HAP-1 (cell line): Measurements from ENCODE around the gene AGAP3.
A peak's percentile ranks its signal among the peaks of the same experiment; 100 is the strongest.
"Not testable (repeated sequence)": the region's sequence is repeated elsewhere in the genome, so short reads cannot be mapped to it uniquely, and the experiment has no call there.

Source experiments
- DNase-seq, 2 experiments: peaks; one replicate each; pipeline ENCODE4 v3.0.0-alpha.2; 2016 to 2020; ENCODE audit warnings: low spot score in 2 of 2
- H3K27me3 ChIP-seq: fragments of 250-450 bp; sonication (Bioruptor Pico); 2 replicates; pipeline ENCODE4 v1.5.1; 2020; ENCODE audit warnings: low read depth, mild to moderate bottlenecking, moderate library complexity
- H3K36me3 ChIP-seq: fragments of 250-450 bp; sonication (Bioruptor Pico); replicated peaks from 2 replicates; pipeline ENCODE4 v1.5.1; 2020; ENCODE audit warnings: mild to moderate bottlenecking
- H3K4me1 ChIP-seq: fragments of 250-450 bp; sonication (Bioruptor Pico); 2 replicates; pipeline ENCODE4 v1.5.1; 2020; ENCODE audit warnings: mild to moderate bottlenecking
- H3K4me3 ChIP-seq: fragments of 250-450 bp; sonication (Bioruptor Pico); 2 replicates; pipeline ENCODE4 v1.5.1; 2020; ENCODE audit warnings: mild to moderate bottlenecking, moderate library complexity
- H3K9me3 ChIP-seq: fragments of 250-450 bp; sonication (Bioruptor Pico); 2 replicates; pipeline ENCODE4 v1.5.1; 2020; ENCODE audit warnings: mild to moderate bottlenecking, moderate library complexity
- in situ Hi-C: fragments of 300-500 bp; cut with MboI; formaldehyde crosslinking; loops from 3 replicates; pipeline ENCODE4 v1.14.3; 2020; ENCODE audit warnings: low sequenced_read_pairs, inconsistent platforms, mixed read lengths

Gene AGAP3

DNA sequence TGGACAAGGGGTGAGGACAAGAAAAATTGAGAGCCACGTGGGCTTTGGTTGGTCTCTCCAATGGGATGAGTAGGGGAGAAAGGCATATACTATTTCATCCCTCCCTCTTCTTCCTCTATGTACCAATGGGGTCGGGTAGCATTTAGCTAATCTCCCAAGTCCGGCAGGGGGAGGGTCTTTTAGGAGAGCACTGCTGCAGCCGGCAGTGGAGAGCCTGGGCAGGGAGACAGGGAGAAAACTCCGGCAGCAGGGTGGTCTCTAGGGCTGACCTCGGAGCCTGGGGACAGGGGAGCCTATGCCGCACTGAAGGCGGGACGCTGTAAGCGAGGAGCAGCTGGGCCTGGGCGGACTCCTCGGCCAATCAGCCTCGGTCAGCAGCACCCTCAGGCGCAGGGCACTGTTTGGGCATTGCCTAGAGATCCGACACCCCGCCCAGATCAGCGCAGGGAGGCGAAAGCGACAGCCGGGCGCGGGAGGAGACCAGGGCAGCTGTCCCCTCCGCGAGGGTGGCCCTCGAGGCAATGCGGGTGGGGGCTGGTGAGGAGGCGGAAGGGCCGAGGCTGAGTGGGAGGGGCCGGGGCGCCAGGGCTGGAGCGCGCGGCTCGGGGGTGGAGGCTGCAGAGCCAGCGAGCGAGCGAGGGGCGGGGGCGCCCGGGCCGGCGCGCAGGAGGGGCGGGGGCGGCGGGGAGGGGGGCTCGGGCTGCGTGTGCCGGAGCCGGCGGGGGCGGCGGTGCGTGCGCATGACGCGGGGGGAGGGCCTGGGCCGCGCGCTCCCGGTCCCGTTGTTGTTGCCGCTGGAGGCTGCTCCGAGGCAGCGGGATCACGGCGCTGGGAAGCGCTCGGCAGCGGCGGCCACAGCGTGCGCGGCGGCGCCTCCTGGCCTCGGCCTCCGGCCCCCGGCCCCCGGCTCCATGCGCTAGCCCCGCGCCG lies at the start of gene AGAP3:
AGAP3 (plus strand) TSS at position 785 of the 930 bp plus-strand sequence. CDS start 267 bp downstream, outside the sequence.
- H3K4me1 ChIP-seq = peaks cover 36% of the 10 kb centered on the region
- peaks cover 19% of the 10 kb centered on the region for H3K36me3 ChIP-seq
- no peaks in the 10 kb centered on the region for H3K9me3 ChIP-seq
- in situ Hi-C loops = no loop called here
- DNase-seq = peak; percentile 79 to 94
- peak within 1 kb of the TSS; percentile 85 for H3K4me3 ChIP-seq
- no peaks in the 10 kb centered on the region for H3K27me3 ChIP-seq

- Histone ChIP-seq H3K4me3 (no peak overlapping the region), H3K4me1 (no peaks in the 10 kb centered on the region), H3K9me3 (no peaks in the 10 kb centered on the region), H3K36me3 (peaks cover 8% of the 10 kb centered on the region; the same call in 1 of the 2 replicates), H3K27me3 (no peaks in the 10 kb centered on the region)
- DNase-seq = peak in 1 of 2 experiments; percentile 44
- in situ Hi-C loops = no loop called here
These were observed 47.1 kb upstream of the AGAP3 start for GRCh38 chr7:151038951-151039849.

- no peak for DNase-seq
- Histone ChIP-seq H3K9me3 (no peaks in the 10 kb centered on the region), H3K27me3 (no peaks in the 10 kb centered on the region), H3K4me1 (no peaks in the 10 kb centered on the region), H3K4me3 (no peak overlapping the region), H3K36me3 (peaks cover 5% of the 10 kb centered on the region; the same call in 1 of the 2 replicates)
- in situ Hi-C loops = no loop called here
These were observed 46.3 kb upstream of the AGAP3 start for GRCh38 chr7:151039850-151040548.

DNA sequence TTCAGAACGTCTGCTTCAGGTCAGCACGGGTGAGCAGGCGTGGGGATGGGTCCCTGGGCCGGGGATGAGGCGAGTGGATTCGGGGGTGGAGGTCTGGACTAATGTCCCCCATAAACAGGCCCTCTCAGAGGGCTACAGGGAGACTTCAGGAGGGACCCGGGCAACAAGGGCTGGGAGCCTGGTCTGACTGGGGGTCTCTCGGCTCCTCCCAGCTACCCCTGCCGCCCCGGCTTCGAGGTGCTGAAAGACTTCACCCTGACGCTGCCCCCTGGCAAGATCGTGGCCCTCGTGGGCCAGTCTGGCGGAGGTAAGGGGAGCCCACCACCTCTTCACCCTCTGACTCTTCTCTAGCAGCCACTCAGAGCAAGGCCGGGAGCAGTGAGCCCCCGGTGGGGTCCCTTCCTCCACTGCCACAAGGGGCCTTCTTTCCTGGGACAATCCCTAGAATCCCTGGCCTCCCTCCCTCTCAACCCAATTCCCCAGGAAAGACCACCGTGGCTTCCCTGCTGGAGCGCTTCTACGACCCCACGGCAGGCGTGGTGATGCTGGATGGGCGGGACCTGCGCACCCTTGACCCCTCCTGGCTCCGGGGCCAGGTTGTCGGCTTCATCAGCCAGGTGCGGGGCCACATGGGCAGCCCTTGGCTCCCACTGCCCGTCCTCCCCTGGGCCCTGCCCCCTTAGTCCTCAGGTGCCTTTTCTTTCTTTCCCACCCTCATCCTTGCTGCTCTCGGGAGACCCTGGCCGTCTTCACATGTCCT lies 45.5 kb upstream of the AGAP3 start:
- DNase-seq = no peak
- Histone ChIP-seq H3K4me3 (no peak overlapping the region), H3K27me3 (no peaks in the 10 kb centered on the region), H3K36me3 (no peaks in the 10 kb centered on the region; the same call in 1 of the 2 replicates), H3K4me1 (no peaks in the 10 kb centered on the region), H3K9me3 (no peaks in the 10 kb centered on the region)
- in situ Hi-C loops = no loop called here

DNA sequence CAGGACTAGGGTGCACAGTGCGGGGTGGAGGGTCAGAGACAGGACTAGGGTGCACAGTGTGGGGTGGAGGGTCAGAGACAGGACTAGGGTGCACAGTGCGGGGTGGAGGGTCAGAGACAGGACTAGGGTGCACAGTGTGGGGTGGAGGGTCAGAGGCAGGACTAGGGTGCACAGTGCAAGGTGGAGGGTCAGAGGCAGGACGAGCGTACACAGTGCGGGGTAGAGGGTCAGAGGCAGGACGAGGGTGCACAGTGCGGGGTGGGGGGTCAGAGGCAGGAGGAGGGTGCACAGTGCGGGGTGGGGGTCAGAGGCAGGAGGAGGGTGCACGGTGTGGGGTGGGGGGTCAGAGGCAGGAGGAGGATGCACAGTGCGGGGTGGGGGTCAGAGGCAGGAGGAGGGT lies 42.8 kb upstream of the AGAP3 start:
- DNase-seq, H3K9me3 ChIP-seq, H3K4me3 ChIP-seq, in situ Hi-C loops, H3K36me3 ChIP-seq, H3K4me1 ChIP-seq, H3K27me3 ChIP-seq: not testable (repeated sequence)

GRCh38 chr7:151043959-151044358 lies 42.3 kb upstream of the AGAP3 start:
- Histone ChIP-seq H3K4me1 (no peaks in the 10 kb centered on the region), H3K36me3 (no peaks in the 10 kb centered on the region; the same call in 1 of the 2 replicates), H3K9me3 (no peaks in the 10 kb centered on the region), H3K27me3 (no peaks in the 10 kb centered on the region), H3K4me3 (no peak overlapping the region)
- no peak for DNase-seq
- in situ Hi-C loops = no loop called here

DNA sequence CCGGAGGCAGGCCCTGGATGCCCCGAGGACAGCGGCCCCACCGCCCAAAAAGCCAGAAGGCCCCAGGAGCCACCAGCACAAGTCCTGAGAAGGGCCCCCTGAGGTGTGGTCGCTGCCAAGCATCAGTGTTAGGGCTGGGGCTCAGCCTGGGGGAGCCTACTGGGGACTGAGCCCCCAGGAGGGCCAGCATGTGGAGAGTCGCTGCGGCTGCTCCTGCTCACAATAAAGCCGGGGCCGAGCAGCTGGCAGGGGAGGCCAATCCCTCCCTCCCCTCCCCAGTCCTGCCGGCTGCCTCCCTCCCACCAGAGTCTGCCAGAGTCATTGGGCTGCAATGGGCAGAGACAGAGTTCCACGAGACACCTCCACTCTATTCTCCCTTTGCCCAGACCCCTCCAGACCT lies 41.0 kb upstream of the AGAP3 start:
- Histone ChIP-seq H3K4me1 (no peaks in the 10 kb centered on the region), H3K27me3 (no peaks in the 10 kb centered on the region), H3K36me3 (no peaks in the 10 kb centered on the region; the same call in 1 of the 2 replicates), H3K4me3 (no peak overlapping the region), H3K9me3 (no peaks in the 10 kb centered on the region)
- in situ Hi-C loops = no loop called here
- DNase-seq = no peak

DNA sequence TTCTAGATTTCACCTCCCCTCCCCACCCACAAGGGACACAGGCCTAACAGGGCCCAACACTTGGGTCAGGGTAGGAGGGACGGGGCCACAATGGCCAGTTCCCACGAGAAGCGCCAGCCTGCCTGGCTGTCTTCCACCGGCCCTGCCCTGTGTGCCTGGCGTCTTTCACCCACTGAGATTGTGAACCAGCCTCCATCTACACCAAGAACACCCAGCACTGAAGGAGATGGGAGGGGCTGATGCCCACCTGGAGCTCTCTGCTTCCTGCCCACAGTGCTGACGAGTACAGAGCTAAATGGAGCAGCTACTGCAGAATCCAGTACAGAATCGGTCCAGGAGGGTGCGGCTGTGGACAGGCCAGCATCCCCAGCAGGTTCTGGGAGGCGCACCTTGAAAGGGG lies 40.3 kb upstream of the AGAP3 start:
- in situ Hi-C loops = no loop called here
- Histone ChIP-seq H3K4me3 (no peak overlapping the region), H3K36me3 (no peaks in the 10 kb centered on the region; the same call in 1 of the 2 replicates)

DNA sequence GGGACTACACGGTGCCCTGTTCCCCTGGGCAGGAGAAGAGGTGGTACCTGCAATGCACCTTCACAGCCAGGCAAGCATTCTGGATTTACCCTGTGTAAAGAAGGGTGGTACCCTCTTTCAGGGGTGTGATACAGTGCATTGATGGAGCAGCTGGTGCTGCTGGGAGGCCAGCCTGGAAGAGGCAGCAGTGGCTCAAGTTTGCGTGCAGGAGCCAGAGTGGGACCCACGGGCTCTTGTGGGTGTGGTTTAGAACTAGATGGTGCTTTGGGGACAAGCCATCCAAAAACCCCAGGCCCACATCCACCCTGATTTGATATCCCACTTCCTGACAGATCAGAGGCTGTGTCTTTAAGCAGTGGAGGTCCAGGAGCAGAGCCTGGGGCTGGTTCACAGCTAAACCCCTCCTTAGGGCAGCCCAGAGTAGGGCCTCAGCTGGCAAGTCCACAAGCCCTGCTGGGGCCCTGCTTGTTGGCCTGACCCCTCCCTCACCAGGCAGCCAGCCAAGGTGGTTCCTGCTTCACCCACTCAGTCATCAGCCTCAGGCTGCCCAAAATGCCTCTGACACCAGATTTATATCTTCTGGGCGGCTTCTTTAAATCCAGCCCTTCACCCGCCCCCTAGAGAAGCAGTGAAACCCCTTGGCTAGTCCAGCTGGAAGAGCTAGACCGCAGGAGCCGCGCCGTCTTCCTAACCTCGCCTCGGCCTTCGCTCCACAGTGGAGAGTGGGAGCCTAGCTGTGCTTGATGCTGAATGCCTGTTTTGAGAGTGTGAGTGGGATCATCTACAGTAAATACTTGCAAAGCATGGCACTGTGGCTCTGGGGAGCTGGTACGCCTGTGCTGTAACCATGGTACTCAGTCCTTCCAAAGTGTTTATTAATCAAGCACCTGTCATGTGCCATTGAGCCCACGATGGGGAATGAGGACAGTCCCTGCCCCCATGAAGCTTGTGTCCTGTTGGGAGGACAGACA lies 39.4 kb upstream of the AGAP3 start:
- no peak overlapping the region for H3K4me3 ChIP-seq
- no peaks in the 10 kb centered on the region for H3K4me1 ChIP-seq
- in situ Hi-C loops = no loop called here
- H3K9me3 ChIP-seq = no peaks in the 10 kb centered on the region
- no peaks in the 10 kb centered on the region; the same call in 1 of the 2 replicates for H3K36me3 ChIP-seq
- no peaks in the 10 kb centered on the region for H3K27me3 ChIP-seq
- no peak for DNase-seq

More for the DNA sequence above, 40.3 kb upstream of the AGAP3 start:
- no peak for DNase-seq
- H3K9me3 ChIP-seq = no peaks in the 10 kb centered on the region
- H3K4me1 ChIP-seq = no peaks in the 10 kb centered on the region
- no peaks in the 10 kb centered on the region for H3K27me3 ChIP-seq

- Histone ChIP-seq H3K4me1 (no peaks in the 10 kb centered on the region), H3K36me3 (no peaks in the 10 kb centered on the region; the same call in 1 of the 2 replicates), H3K27me3 (no peaks in the 10 kb centered on the region), H3K4me3 (no peak within 1 kb of the TSS), H3K9me3 (no peaks in the 10 kb centered on the region)
- no peak for DNase-seq
- in situ Hi-C loops = no loop called here
These were observed 38.1 kb upstream of the AGAP3 start, which contains the start of gene ASIC3 for GRCh38 chr7:151047976-151048815. Gene ASIC3, plus strand, starts transcription at chr7:151048531. Its CDS starts 355 bp downstream, at chr7:151048886.

DNA sequence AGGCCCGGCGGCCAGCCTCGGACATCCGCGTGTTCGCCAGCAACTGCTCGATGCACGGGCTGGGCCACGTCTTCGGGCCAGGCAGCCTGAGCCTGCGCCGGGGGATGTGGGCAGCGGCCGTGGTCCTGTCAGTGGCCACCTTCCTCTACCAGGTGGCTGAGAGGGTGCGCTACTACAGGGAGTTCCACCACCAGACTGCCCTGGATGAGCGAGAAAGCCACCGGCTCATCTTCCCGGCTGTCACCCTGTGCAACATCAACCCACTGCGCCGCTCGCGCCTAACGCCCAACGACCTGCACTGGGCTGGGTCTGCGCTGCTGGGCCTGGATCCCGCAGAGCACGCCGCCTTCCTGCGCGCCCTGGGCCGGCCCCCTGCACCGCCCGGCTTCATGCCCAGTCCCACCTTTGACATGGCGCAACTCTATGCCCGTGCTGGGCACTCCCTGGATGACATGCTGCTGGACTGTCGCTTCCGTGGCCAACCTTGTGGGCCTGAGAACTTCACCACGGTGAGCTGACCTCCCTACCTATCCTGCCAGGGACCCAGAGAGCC lies 37.3 kb upstream of the AGAP3 start:
- DNase-seq = no peak
- no peak overlapping the region for H3K4me3 ChIP-seq
- H3K4me1 ChIP-seq = no peaks in the 10 kb centered on the region
- H3K36me3 ChIP-seq = no peaks in the 10 kb centered on the region; the same call in 1 of the 2 replicates
- in situ Hi-C loops = no loop called here
- H3K9me3 ChIP-seq = no peaks in the 10 kb centered on the region
- H3K27me3 ChIP-seq = no peaks in the 10 kb centered on the region
